K562 (cell line): ENCODE results near the gene DENND5B. TPM values are rescaled to one million over a fixed set of nuclear protein-coding genes. Genes with fewer than 3 reads are reported as not detected.
A peak's percentile ranks its signal among the peaks of the same experiment; 100 is the strongest.

ENCODE experiments used
- ATAC-seq: fragments of 200-7000 bp; cut with Tn5 transposase; 3 replicates; pipeline ENCODE4 v1.9.1; 2020; ENCODE audit warnings: moderate library complexity
- BruUV-seq: library from RNA; stranded (reverse); fragments of 400-500 nt; replicated peaks from 2 replicates; lab custom pipeline; 2021; lab: Mats Ljungman, UMichigan
- CTCF ChIA-PET: fragments of 300-600 bp; formaldehyde crosslinking; extraction: SDS; loops from one replicate; lab custom pipeline; 2021; ENCODE audit warnings: low intra/inter-chr PET ratio; lab: Yijun Ruan, JAX
- POLR2A ChIA-PET: fragments of 300-600, 350-650 bp; sonication (Branson Sonifier 250); formaldehyde crosslinking; extraction: SDS; loops from one replicate; lab custom pipeline; 2021; ENCODE audit warnings: antibody characterized with exemption, inconsistent platforms; lab: Yijun Ruan, JAX
- DNase-seq, 4 experiments: peaks; one replicate each; pipeline versions ENCODE4 v3.0.0 to v3.0.0-alpha.2; 2011 to 2018; ENCODE audit warnings: low spot score in 3 of 4, mixed read lengths in 3 of 4; ENCODE audit errors: extremely low read depth in 1 of 4
- FAIRE-seq: peaks from 2 replicates; lab custom pipeline; 2011; peaks lifted over from hg19 to GRCh38; lab: Jason Lieb, UNC
- H2AFZ ChIP-seq: 2 replicates; pipeline ENCODE4 v1.6.0; 2011; ENCODE audit warnings: low read depth, low read length, control low read depth, inconsistent platforms
- H3K27ac ChIP-seq: fragments of 200-600 bp; 3 replicates; pipeline ENCODE4 v1.8.0; 2011; ENCODE audit warnings: low read depth, mild to moderate bottlenecking, control low read depth, inconsistent platforms, low read length, moderate library complexity, mixed read lengths; ENCODE audit errors: extremely low read depth
- H3K27me3 ChIP-seq, 2 experiments: fragments of 300-600 bp in 1 of 2; 2 replicates in 1 of 2; 3 replicates in 1 of 2; pipeline versions ENCODE4 v1.6.0 to v1.8.0; 2011; ENCODE audit warnings: inconsistent platforms in 2 of 2, low read length in 2 of 2, mild to moderate bottlenecking in 1 of 2, mixed read lengths in 1 of 2, moderate library complexity in 1 of 2; ENCODE audit not compliant: control insufficient read depth in 2 of 2, insufficient read depth in 2 of 2
- H3K36me3 ChIP-seq: fragments of 300-600 bp; 3 replicates; pipeline ENCODE4 v1.8.0; 2011; ENCODE audit warnings: mild to moderate bottlenecking, low read length, inconsistent platforms; ENCODE audit not compliant: control insufficient read depth, insufficient read depth
- H3K4me1 ChIP-seq, 2 experiments: fragments of 200-600 bp in 1 of 2; replicated peaks in 1 of 2; 2 replicates in 1 of 2; 3 replicates in 1 of 2; pipeline versions ENCODE4 v1.5.1 to v1.8.0; 2011; ENCODE audit warnings: inconsistent platforms in 2 of 2, low read length in 2 of 2, mild to moderate bottlenecking in 1 of 2, mixed read lengths in 1 of 2, moderate library complexity in 1 of 2; ENCODE audit not compliant: control insufficient read depth in 2 of 2, insufficient read depth in 2 of 2
- H3K4me2 ChIP-seq: 2 replicates; pipeline ENCODE4 v1.6.1; 2011; ENCODE audit warnings: low read length, control low read depth, inconsistent platforms, mixed read lengths; ENCODE audit not compliant: insufficient read depth
- H3K4me3 ChIP-seq: fragments of 200-600 bp; sonication (generic), shearing (Covaris generic); 2 replicates; pipeline ENCODE4 v1.5.1; 2016; ENCODE audit warnings: control low read depth, inconsistent platforms
- H3K79me2 ChIP-seq: fragments of 200-600 bp; 3 replicates; pipeline ENCODE4 v1.8.0; 2011; ENCODE audit warnings: low read length, inconsistent platforms; ENCODE audit not compliant: control insufficient read depth, insufficient read depth
- H3K9ac ChIP-seq, 2 experiments: 2 replicates each; pipeline versions ENCODE4 v1.6.0 to v1.6.1; 2011; ENCODE audit warnings: low read depth in 2 of 2, low read length in 2 of 2, control low read depth in 1 of 2, inconsistent platforms in 1 of 2, mild to moderate bottlenecking in 1 of 2, mixed read lengths in 1 of 2; ENCODE audit not compliant: insufficient read depth in 1 of 2
- H3K9me1 ChIP-seq: one replicate; pipeline ENCODE4 v1.6.0; 2011; ENCODE audit warnings: inconsistent platforms, mild to moderate bottlenecking, low read length, moderate library complexity; ENCODE audit not compliant: control insufficient read depth, insufficient read depth
- H3K9me3 ChIP-seq: replicated peaks from 2 replicates; pipeline ENCODE4 v1.5.1; 2011; ENCODE audit warnings: low read depth, low read length, inconsistent platforms; ENCODE audit not compliant: control insufficient read depth, insufficient read depth
- H4K20me1 ChIP-seq: replicated peaks from 2 replicates; pipeline ENCODE4 v1.6.1; 2011; ENCODE audit warnings: low read length, inconsistent platforms, mixed read lengths; ENCODE audit not compliant: control insufficient read depth, insufficient read depth
- ASH1L ChIP-seq: fragments of 450-650 bp; IDR thresholded peaks from 2 replicates; pipeline ENCODE4 v1.6.1; 2018; ENCODE audit warnings: borderline replicate concordance, mild to moderate bottlenecking, low read depth; ENCODE audit not compliant: partially characterized antibody
- FOXA1 ChIP-seq: fragments of 450-650 bp; IDR thresholded peaks from 2 replicates; pipeline ENCODE4 v1.6.1; 2016; ENCODE audit warnings: mild to moderate bottlenecking, borderline replicate concordance
- GTF2F1 ChIP-seq: IDR thresholded peaks from 2 replicates; pipeline ENCODE4 v1.6.1; 2011; ENCODE audit warnings: low read depth, low read length, improper control_type of control experiment
- JUN ChIP-seq, 2 experiments: sonication (generic) in 1 of 2; formaldehyde crosslinking in 1 of 2; IDR thresholded peaks; 2 replicates each; pipeline versions ENCODE4 v1.6.1 to v1.8.0; 2012 to 2022; ENCODE audit warnings: borderline replicate concordance in 2 of 2, mild to moderate bottlenecking in 2 of 2, improper control_type of control experiment in 1 of 2, low read depth in 1 of 2, low read length in 1 of 2, missing genetic modification reagents in 1 of 2
- KDM1A ChIP-seq, 2 experiments: fragments of 450-650 bp; IDR thresholded peaks; 2 replicates each; pipeline ENCODE4 v1.6.1; 2016; ENCODE audit warnings: mild to moderate bottlenecking in 2 of 2
- MBD2 ChIP-seq: sonication (generic); IDR thresholded peaks from 2 replicates; pipeline ENCODE4 v1.6.1; 2016; ENCODE audit warnings: low read depth, borderline replicate concordance
- NFIC ChIP-seq: fragments of 450-650 bp; IDR thresholded peaks from 2 replicates; pipeline ENCODE4 v1.6.1; 2017; ENCODE audit warnings: mild to moderate bottlenecking, inconsistent platforms
- TARDBP ChIP-seq: fragments of 450-650 bp; IDR thresholded peaks from 2 replicates; pipeline ENCODE4 v1.6.1; 2016
- ZNF57 ChIP-seq: fragments of 450-650 bp; formaldehyde crosslinking; IDR thresholded peaks from 2 replicates; pipeline ENCODE4 v1.4.0; 2020; ENCODE audit warnings: mild to moderate bottlenecking, moderate library complexity
- WGBS: fragments of 100-300 bp; shearing (Covaris generic); methylation state at CpG from one replicate; pipeline ENCODE4 v1.1.6; 2016; ENCODE audit warnings: low coverage, mixed read lengths; ENCODE audit not compliant: insufficient coverage; ENCODE audit errors: missing lambda C conversion rate; 5-methylcytosine and 5-hydroxymethylcytosine counted together
- in situ Hi-C: fragments of 300-500 bp; cut with MboI; formaldehyde crosslinking; loops from 4 replicates; pipeline ENCODE4 v1.15.0; 2018; ENCODE audit warnings: inconsistent platforms, mixed read lengths
- intact Hi-C: fragments of 100-400 bp; cut with micrococcal nuclease; formaldehyde crosslinking; loops from 2 replicates; pipeline ENCODE4 v1.14.2; 2022
- polyA plus RNA-seq, 8 experiments: library from polyadenylated mRNA; depleted of rRNA in 4 of 8; stranded (reverse) in 5 of 8; unstranded in 3 of 8; fragments of >200 nt; fragmentation: Nextera tagmentation in 2 of 8; fragmentation: Illumina TruSeq in 1 of 8; extraction: Ambion mirVana in 2 of 8; extraction: Trizol in 1 of 8; gene quantifications; 2 replicates each; pipeline versions ENCODE4 v1.2.1 to v1.2.3, GENCODE V29; 2011 to 2014; ENCODE audit warnings: inconsistent platforms in 1 of 8, missing spikeins in 1 of 8
- total RNA-seq, 7 experiments: library from RNA; depleted of rRNA in 6 of 7; stranded (reverse); fragments of >200 nt in 6 of 7; fragmentation: Illumina TruSeq in 2 of 7; extraction: Trizol in 2 of 7; gene quantifications; 2 replicates each; pipeline versions ENCODE4 v1.2.1 to v1.2.3, GENCODE V29; 2011 to 2021; ENCODE audit warnings: low replicate concordance in 1 of 7
- TF ChIP-seq, protein P1 (sequence below): fragments of 250-450 bp; sonication (Bioruptor Pico); IDR thresholded peaks from 2 replicates; pipeline ENCODE4 v1.8.0; 2021; ENCODE audit warnings: moderate library complexity, mild to moderate bottlenecking, inconsistent platforms
- TF ChIP-seq, protein P2 (sequence below): sonication (generic); formaldehyde crosslinking; IDR thresholded peaks from 2 replicates; pipeline ENCODE4 v1.8.0; 2022; ENCODE audit warnings: mild to moderate bottlenecking, missing genetic modification reagents

DENND5B gene
- total and polyA plus RNA-seq, 9 of the 15 experiments (the other 6 are each of a cell fraction or from before 2014, with no cell fraction given) = 0.99 to 6.0 (median 3.6) TPM

DNA sequence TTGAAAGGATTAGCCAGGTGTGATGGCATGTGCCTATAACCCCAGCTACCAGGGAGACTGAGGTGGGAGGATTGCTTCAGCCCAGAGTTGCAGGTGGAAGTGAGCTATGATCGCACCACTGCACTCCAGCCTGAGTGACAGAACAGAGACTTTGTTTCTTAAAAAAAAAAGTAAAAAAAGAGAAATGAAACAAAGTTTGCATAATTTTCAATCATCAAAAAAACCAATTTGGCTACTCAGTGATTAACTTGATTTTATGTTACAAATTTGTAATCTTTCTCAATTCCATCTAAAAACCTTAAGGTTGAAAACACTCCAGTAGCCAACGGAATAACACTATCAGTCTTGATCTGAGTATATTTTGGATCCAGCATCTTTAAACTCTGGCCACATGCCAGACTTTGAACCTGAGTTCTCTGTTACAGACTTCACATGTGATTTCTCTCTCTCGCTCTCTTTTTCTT, 12.6 kb upstream of the DENND5B start:
- BruUV-seq = no TSS peak
- Histone ChIP-seq H3K9me3 (no peaks in the 10 kb centered on the region; the same call in 1 of the 2 replicates), H3K9me1 (no peaks in the 10 kb centered on the region), H2AFZ (no peak overlapping the region), H3K27ac (no peak overlapping the region), H3K27me3 (no peaks in the 10 kb centered on the region), H3K9ac (no peak overlapping the region), H4K20me1 (no peaks in the 10 kb centered on the region), H3K4me3 (no peak overlapping the region), H3K79me2 (no peaks in the 10 kb centered on the region), H3K36me3 (no peaks in the 10 kb centered on the region), H3K4me1 (no peaks in the 10 kb centered on the region), H3K4me2 (no peak overlapping the region)
- intact Hi-C loops (no loop called here), in situ Hi-C loops (no loop called here)
- no peak for DNase-seq
- POLR2A ChIA-PET = no interaction called here
- CTCF ChIA-PET = no interaction called here
- no peak for FAIRE-seq
- no peak for ATAC-seq
- TF ChIP-seq NFIC (peak; percentile 49; the same call in 1 of the 2 replicates), GTF2F1 (no peak)
- WGBS = 12% methylated on average over 3 of the region's 3 CpGs

DNA sequence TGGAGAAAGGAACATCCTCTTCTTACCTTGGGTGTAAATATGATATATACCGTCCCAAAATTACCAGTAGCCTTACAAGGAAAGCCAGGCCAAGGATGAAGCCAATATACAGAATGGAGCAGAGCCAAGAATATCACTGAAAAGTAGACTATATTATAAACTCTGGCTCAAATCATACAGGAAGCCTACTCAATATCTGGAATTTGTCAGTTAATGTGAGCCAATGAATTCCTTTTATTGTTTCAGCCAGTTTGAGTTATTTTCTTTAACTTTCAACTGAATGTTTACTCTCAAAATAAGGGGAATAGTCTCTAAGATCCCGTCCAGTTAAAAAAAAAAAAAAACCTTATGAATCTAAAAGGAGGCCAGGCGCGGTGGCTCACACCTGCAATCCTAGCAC, 9.8 kb upstream of the DENND5B start:
- Histone ChIP-seq H3K4me3 (no peak overlapping the region), H3K9ac (no peak overlapping the region), H3K79me2 (no peaks in the 10 kb centered on the region), H3K27ac (no peak overlapping the region), H3K9me3 (no peaks in the 10 kb centered on the region), H3K27me3 (peaks cover 0 to 3% of the 10 kb centered on the region in 2 experiments; a peak in 1 of 5 replicates), H2AFZ (0 out of 2 replicates have a peak overlapping the region, but pooled peaks have one; percentile 5), H3K4me2 (no peak overlapping the region), H3K4me1 (no peaks in the 10 kb centered on the region), H3K36me3 (no peaks in the 10 kb centered on the region), H4K20me1 (no peaks in the 10 kb centered on the region), H3K9me1 (no peaks in the 10 kb centered on the region)
- no peak for TF ChIP-seq FOXA1
- TF ChIP-seq ASH1L = no peak
- no peak for TF ChIP-seq JUN (IDR thresholded peaks at IDR 0.05; ENCODE audit: borderline replicate concordance, low read depth, low read length)
- TF ChIP-seq JUN (CRISPR knock-in tag; IDR thresholded peaks at IDR 0.05; ENCODE audit: borderline replicate concordance) = no peak
- TF ChIP-seq ZNF57 (CRISPR knock-in tag) = no peak
- TF ChIP-seq KDM1A (IDR thresholded peaks at IDR 0.05) = no peak
- TF ChIP-seq, protein P1, sequence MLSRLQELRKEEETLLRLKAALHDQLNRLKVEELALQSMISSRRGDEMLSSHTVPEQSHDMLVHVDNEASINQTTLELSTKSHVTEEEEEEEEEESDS (CRISPR knock-in tag) = no peak
- TF ChIP-seq MBD2 = no peak
- TF ChIP-seq, protein P2, sequence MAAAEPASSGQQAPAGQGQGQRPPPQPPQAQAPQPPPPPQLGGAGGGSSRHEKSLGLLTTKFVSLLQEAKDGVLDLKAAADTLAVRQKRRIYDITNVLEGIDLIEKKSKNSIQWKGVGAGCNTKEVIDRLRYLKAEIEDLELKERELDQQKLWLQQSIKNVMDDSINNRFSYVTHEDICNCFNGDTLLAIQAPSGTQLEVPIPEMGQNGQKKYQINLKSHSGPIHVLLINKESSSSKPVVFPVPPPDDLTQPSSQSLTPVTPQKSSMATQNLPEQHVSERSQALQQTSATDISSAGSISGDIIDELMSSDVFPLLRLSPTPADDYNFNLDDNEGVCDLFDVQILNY (CRISPR knock-in tag) = no peak
- no peak for TF ChIP-seq TARDBP
- FAIRE-seq (no peak), ATAC-seq (no peak), DNase-seq (no peak)
- in situ Hi-C loops (no loop called here), intact Hi-C loops (loop anchor here (2.0 kb wide), 1 partner anchor 30 kb away; no protein-coding TSS in a partner anchor)
- ChIA-PET CTCF (no interaction called here), POLR2A (interaction anchor here (0.7 kb wide), 1 partner anchor 52 kb away, joined by 3 read pairs; no protein-coding TSS in a partner anchor)
- WGBS = 34% methylated on average over 3 of the region's 4 CpGs
- no TSS peak for BruUV-seq
